Loucy (cell line): ENCODE data around the gene CLSTN2.

ENCODE experiments used
- H2AFZ ChIP-seq: fragments of 200-600 bp; sonication (generic); 2 replicates; pipeline ENCODE4 v1.6.0; 2016; ENCODE audit warnings: antibody characterized with exemption, mild to moderate bottlenecking, low read length, moderate library complexity
- H3F3A ChIP-seq: fragments of 200-600 bp; 2 replicates; pipeline ENCODE4 v1.6.0; 2016; ENCODE audit warnings: antibody characterized with exemption, low read depth, mild to moderate bottlenecking
- H3K27me3 ChIP-seq: fragments of 200-600 bp; sonication (generic); 2 replicates; pipeline ENCODE4 v1.6.1; 2014; ENCODE audit warnings: low read length, mild to moderate bottlenecking; ENCODE audit not compliant: insufficient read depth, poor library complexity, severe bottlenecking
- H3K36me3 ChIP-seq: fragments of 200-600 bp; sonication (generic); 2 replicates; pipeline ENCODE4 v1.6.1; 2016; ENCODE audit warnings: low read length; ENCODE audit not compliant: insufficient read depth
- H3K4me1 ChIP-seq: fragments of 200-600 bp; sonication (generic); 2 replicates; pipeline ENCODE4 v1.5.1; 2014; ENCODE audit warnings: low read length, mild to moderate bottlenecking; ENCODE audit not compliant: insufficient read depth, poor library complexity, severe bottlenecking
- H3K4me2 ChIP-seq: fragments of 200-600 bp; sonication (generic); 2 replicates; pipeline ENCODE4 v1.6.0; 2014; ENCODE audit warnings: antibody characterized with exemption, low read length, low read depth, mild to moderate bottlenecking; ENCODE audit not compliant: poor library complexity, severe bottlenecking
- H3K4me3 ChIP-seq: fragments of 200-600 bp; sonication (generic); 2 replicates; pipeline ENCODE4 v1.5.1; 2014; ENCODE audit warnings: low read length, mild to moderate bottlenecking, mixed read lengths; ENCODE audit not compliant: poor library complexity, severe bottlenecking
- H3K79me2 ChIP-seq: fragments of 200-600 bp; sonication (generic); 2 replicates; pipeline ENCODE4 v1.6.1; 2014; ENCODE audit warnings: low read length; ENCODE audit not compliant: insufficient read depth
- H3K9ac ChIP-seq: fragments of 200-600 bp; sonication (generic); 2 replicates; pipeline ENCODE4 v1.6.0; 2014; ENCODE audit warnings: mild to moderate bottlenecking, low read depth, low read length, moderate library complexity; ENCODE audit not compliant: poor library complexity, severe bottlenecking
- H3K9me2 ChIP-seq: fragments of 200-600 bp; sonication (generic); replicated peaks from 2 replicates; pipeline ENCODE4 v1.6.1; 2016; ENCODE audit warnings: low read depth, low read length, mixed read lengths
- H3K9me3 ChIP-seq: fragments of 200-600 bp; sonication (generic); 2 replicates; pipeline ENCODE4 v1.6.1; 2014; ENCODE audit warnings: mild to moderate bottlenecking, antibody characterized with exemption, low read length, low read depth; ENCODE audit not compliant: insufficient read depth
- H4K20me1 ChIP-seq: fragments of 200-600 bp; sonication (generic); 2 replicates; pipeline ENCODE4 v1.6.0; 2014; ENCODE audit warnings: antibody characterized with exemption, low read length, mild to moderate bottlenecking; ENCODE audit not compliant: insufficient read depth, poor library complexity, severe bottlenecking
- CTCF ChIP-seq: fragments of 200-600 bp; sonication (generic); conservative IDR thresholded peaks from 2 replicates; pipeline ENCODE4 v1.5.1; 2014; ENCODE audit warnings: mild to moderate bottlenecking, antibody characterized with exemption, low read length
- EZH2phosphoT487 ChIP-seq: fragments of 200-600 bp; IDR thresholded peaks from 2 replicates; pipeline ENCODE4 v1.6.1; 2018; ENCODE audit warnings: antibody characterized with exemption, mild to moderate bottlenecking, moderate library complexity, borderline replicate concordance

Gene CLSTN2

DNA sequence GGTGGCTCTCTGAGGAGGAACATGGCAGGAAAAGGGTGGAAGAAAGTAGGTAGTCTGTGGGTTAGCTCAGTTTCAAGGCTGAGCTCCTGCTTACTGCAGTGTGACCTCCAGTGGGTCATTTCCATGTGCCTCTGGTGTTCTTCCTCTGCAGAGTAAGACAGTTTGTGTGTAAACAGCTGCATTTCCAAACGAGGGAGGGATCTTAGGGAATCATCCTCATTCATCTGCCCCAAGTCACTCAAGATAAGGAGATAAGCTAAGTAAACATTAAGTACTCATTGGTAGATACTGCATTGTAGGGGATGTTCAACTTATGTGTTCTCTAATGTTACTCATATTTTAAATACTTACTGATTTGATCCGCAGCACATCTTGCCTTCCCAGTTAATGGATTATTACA is 83.6 kb downstream of the CLSTN2 start:
- H3K27me3 ChIP-seq, result no peaks in the 10 kb centered on the region
- H3K4me2 ChIP-seq, result no peak overlapping the region
- H3K79me2 ChIP-seq, result no peaks in the 10 kb centered on the region
- H2AFZ ChIP-seq, result no peak overlapping the region
- H3K4me1 ChIP-seq, result no peaks in the 10 kb centered on the region
- no peak for TF ChIP-seq EZH2phosphoT487
- TF ChIP-seq CTCF, result no peak
- H3F3A ChIP-seq, result no peaks in the 10 kb centered on the region
- no peaks in the 10 kb centered on the region for H3K9me2 ChIP-seq
- H3K9me3 ChIP-seq, result no peaks in the 10 kb centered on the region
- H3K36me3 ChIP-seq, result no peaks in the 10 kb centered on the region
- H3K9ac ChIP-seq, result no peak overlapping the region
- no peak overlapping the region for H3K4me3 ChIP-seq
- H4K20me1 ChIP-seq, result no peaks in the 10 kb centered on the region

DNA sequence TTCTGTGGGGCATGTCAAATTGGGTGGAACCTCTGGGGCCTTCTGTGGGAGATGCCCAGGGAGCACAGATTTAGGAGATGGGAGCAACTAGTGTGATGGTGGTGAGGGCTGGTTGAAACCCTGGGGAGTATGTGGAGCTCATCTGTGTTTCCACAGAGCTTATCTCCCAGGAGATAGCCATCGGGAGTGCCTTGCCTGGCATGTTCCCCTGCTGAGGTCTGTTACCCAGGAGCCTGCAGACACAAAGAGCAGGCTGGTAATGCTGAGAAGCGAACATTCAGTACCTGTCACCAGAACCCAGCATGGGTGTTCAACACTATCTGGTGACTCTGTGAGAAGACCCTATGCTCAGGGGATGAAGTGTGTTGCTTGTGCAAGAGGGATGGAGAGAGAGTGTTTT is 85.0 kb downstream of the CLSTN2 start:
- Histone ChIP-seq H2AFZ (no peak overlapping the region), H3K27me3 (no peaks in the 10 kb centered on the region), H3K79me2 (no peaks in the 10 kb centered on the region), H3K9me2 (no peaks in the 10 kb centered on the region), H3K36me3 (no peaks in the 10 kb centered on the region), H3K9me3 (no peaks in the 10 kb centered on the region), H4K20me1 (no peaks in the 10 kb centered on the region), H3K4me1 (no peaks in the 10 kb centered on the region), H3F3A (no peaks in the 10 kb centered on the region), H3K9ac (no peak overlapping the region), H3K4me3 (no peak overlapping the region), H3K4me2 (no peak overlapping the region)
- TF ChIP-seq EZH2phosphoT487 (no peak), CTCF (no peak)

DNA sequence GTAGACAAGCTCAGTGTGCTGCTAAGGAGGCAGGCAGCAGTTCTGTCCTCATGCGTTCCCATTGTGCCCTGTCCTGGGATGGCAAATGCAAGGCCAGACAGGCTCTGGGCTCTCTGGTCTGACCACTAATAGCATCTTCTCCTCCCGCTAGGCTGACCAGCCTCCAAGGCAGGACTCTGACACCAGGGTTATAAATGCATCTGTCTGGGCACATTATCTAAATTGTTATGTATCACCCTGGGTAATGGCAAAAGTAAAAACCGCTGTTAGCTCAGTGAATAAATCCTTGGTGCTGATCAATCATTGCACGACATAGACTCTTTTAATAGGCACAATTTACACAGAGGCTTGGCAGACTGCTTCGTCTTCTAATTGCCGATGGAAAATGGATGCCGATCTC is 85.6 kb downstream of the CLSTN2 start:
- no peak overlapping the region for H2AFZ ChIP-seq
- H3K36me3 ChIP-seq, result no peaks in the 10 kb centered on the region
- no peaks in the 10 kb centered on the region for H3K79me2 ChIP-seq
- no peak overlapping the region for H3K4me2 ChIP-seq
- H3K27me3 ChIP-seq, result no peaks in the 10 kb centered on the region
- H3K9ac ChIP-seq, result no peak overlapping the region
- H3F3A ChIP-seq, result no peaks in the 10 kb centered on the region
- no peaks in the 10 kb centered on the region for H3K9me2 ChIP-seq
- no peaks in the 10 kb centered on the region for H3K4me1 ChIP-seq
- no peaks in the 10 kb centered on the region for H4K20me1 ChIP-seq
- no peak overlapping the region for H3K4me3 ChIP-seq
- TF ChIP-seq CTCF (no peak), EZH2phosphoT487 (no peak)
- H3K9me3 ChIP-seq, result no peaks in the 10 kb centered on the region
